Tibial nerve (tissue), 4 donors: ENCODE data around the gene SUGCT.

Experiments
- EP300 ChIP-seq, 2 donors: sonication (generic); formaldehyde crosslinking; IDR thresholded peaks; one replicate each; pipeline ENCODE4 v1.6.1; 2017; ENCODE audit warnings: antibody characterized with exemption in 2 of 2, mild to moderate bottlenecking in 1 of 2
- POLR2A ChIP-seq, 2 donors: fragments of 450-650 bp; IDR thresholded peaks; one replicate each; pipeline ENCODE4 v1.6.1; 2017; ENCODE audit warnings: antibody characterized with exemption in 2 of 2, mild to moderate bottlenecking in 2 of 2, moderate library complexity in 2 of 2
- TF ChIP-seq, protein P1 (sequence below), 5 experiments: fragments of 200-600 bp in 3 of 5; fragments of 450-650 bp in 2 of 5; sonication (generic) in 3 of 5; IDR thresholded peaks; one replicate each; pipeline ENCODE4 v1.5.1; 2016 to 2019; ENCODE audit warnings: antibody characterized with exemption in 5 of 5, mild to moderate bottlenecking in 3 of 5, moderate library complexity in 2 of 5

DNA sequence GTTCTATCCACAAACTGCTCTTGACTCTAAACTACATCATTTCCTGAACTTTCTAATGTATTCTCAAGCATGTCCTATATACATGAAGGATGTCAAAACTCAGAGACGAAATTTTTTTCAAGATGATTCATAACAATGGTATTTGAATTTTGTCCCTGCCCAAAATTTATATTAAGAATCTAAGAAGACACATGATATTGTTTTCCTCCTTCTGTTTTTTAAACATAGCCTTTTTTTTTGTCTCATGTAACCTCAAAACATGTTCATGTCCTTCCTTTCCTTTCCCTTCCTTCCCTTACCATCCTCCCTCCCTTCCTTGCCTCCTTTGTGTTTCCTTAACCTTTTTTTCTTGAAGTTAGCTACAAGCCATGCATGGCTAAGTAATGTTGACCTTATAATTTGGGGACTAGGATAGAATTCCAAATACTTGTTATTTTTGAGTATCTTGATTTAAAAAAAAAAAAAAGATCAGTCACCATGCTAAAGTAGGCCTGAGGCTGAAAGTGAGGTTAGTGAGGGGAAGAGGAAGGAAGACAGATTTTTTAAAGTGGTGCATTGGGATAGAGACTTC, 163.0 kb downstream of the SUGCT start:
- TF ChIP-seq, protein P1, sequence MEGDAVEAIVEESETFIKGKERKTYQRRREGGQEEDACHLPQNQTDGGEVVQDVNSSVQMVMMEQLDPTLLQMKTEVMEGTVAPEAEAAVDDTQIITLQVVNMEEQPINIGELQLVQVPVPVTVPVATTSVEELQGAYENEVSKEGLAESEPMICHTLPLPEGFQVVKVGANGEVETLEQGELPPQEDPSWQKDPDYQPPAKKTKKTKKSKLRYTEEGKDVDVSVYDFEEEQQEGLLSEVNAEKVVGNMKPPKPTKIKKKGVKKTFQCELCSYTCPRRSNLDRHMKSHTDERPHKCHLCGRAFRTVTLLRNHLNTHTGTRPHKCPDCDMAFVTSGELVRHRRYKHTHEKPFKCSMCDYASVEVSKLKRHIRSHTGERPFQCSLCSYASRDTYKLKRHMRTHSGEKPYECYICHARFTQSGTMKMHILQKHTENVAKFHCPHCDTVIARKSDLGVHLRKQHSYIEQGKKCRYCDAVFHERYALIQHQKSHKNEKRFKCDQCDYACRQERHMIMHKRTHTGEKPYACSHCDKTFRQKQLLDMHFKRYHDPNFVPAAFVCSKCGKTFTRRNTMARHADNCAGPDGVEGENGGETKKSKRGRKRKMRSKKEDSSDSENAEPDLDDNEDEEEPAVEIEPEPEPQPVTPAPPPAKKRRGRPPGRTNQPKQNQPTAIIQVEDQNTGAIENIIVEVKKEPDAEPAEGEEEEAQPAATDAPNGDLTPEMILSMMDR (IDR thresholded peaks at IDR 0.05), result no peak
- TF ChIP-seq EP300 (IDR thresholded peaks at IDR 0.05) (no peak), POLR2A (IDR thresholded peaks at IDR 0.05) (no peak)
